Gastrocnemius medialis (tissue), 4 donors: ENCODE results near the gene RUVBL2.
"Not testable (repeated sequence)": the region's sequence is repeated elsewhere in the genome, so short reads cannot be mapped to it uniquely, and the experiment has no call there.

ENCODE experiments used
- CTCF ChIP-seq, 5 experiments: fragments of 450-650 bp in 3 of 5; fragments of 200-600 bp in 2 of 5; sonication (generic) in 2 of 5; IDR thresholded peaks in 4 of 5; conservative IDR thresholded peaks in 1 of 5; 1 replicate in 4 of 5; 2 replicates in 1 of 5; pipeline ENCODE4 v1.5.1; 2016 to 2019; ENCODE audit warnings: antibody characterized with exemption in 5 of 5, mild to moderate bottlenecking in 3 of 5, moderate library complexity in 3 of 5
- POLR2A ChIP-seq, 2 donors: fragments of 450-650 bp; IDR thresholded peaks; one replicate each; pipeline ENCODE4 v1.6.1; 2017; ENCODE audit warnings: antibody characterized with exemption in 2 of 2, mild to moderate bottlenecking in 2 of 2, moderate library complexity in 2 of 2

GRCh38 chr19:49025599-49025998, 31.9 kb downstream of the RUVBL2 start:
- not testable (repeated sequence) for TF ChIP-seq POLR2A (IDR thresholded peaks at IDR 0.05); CTCF (IDR thresholded peaks at IDR 0.05 in 4 of 5, conservative IDR thresholded peaks at IDR 0.05 in 1 of 5)
